GM12891 (cell line): Measurements from ENCODE around the gene ERRFI1.

Experiments used
- DNase-seq: peaks from one replicate; pipeline ENCODE4 v3.0.0; 2011; ENCODE audit warnings: low spot score; ENCODE audit not compliant: insufficient read length
- FAIRE-seq: peaks from 2 replicates; lab custom pipeline; 2011; peaks lifted over from hg19 to GRCh38; lab: Jason Lieb, UNC
- PAX5 ChIP-seq: IDR thresholded peaks from 2 replicates; pipeline ENCODE4 v1.6.1; 2011; ENCODE audit warnings: low read length, moderate library complexity, mild to moderate bottlenecking; ENCODE audit not compliant: insufficient read depth, severe bottlenecking
- POLR2A ChIP-seq: IDR thresholded peaks from 2 replicates; pipeline ENCODE4 v1.6.1; 2011; ENCODE audit warnings: low read depth, low read length, control low read depth
- POLR2AphosphoS5 ChIP-seq: IDR thresholded peaks from 2 replicates; pipeline ENCODE4 v1.6.1; 2011; ENCODE audit warnings: low read depth, low read length, control low read depth
- POU2F2 ChIP-seq: IDR thresholded peaks from 2 replicates; pipeline ENCODE4 v1.6.1; 2011; ENCODE audit warnings: low read depth, mild to moderate bottlenecking, control low read depth, low read length, moderate library complexity
- SPI1 ChIP-seq: IDR thresholded peaks from 2 replicates; pipeline ENCODE4 v1.6.1; 2011; ENCODE audit warnings: low read depth, low read length, control low read depth
- TAF1 ChIP-seq: IDR thresholded peaks from 2 replicates; pipeline ENCODE4 v1.6.1; 2011; ENCODE audit warnings: low read depth, low read length, control low read depth

ERRFI1 gene

DNA sequence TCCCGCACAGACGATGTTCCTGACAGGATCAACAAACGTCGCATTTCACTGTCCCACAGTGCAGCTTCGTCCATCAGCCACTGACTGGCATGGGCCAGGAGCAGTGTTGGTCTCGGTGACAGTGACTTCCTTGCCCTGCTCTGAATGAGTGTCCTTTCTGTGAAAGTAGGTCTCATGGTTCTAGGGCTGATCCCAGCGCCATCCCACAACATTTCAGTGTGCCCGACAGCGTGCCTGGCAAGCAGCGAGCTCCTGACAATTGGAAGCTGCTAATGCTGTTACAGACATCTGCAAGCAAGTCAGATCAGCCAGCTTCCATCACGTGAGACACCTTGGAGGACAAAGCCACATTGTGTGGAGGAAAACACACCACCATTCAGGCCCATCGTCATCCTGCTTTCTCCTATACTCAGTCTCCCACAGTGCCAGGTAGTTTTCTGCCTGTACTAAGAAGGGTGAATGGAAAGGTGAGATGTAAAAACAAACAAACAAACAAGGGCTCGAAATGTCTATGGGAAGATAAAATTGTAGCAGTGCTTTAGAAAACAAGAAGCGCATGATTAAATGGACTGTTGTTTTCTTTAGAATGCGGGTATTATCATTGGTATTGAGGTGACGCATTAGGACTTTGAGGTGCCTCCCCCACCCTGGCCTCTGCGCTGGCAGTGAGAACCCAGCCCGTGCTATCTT, 21.9 kb downstream of the ERRFI1 start:
- FAIRE-seq (no peak), DNase-seq (no peak)
- TF ChIP-seq POLR2A = no peak
- TF ChIP-seq POU2F2 = no peak
- no peak for TF ChIP-seq PAX5
- no peak for TF ChIP-seq POLR2AphosphoS5
- no peak for TF ChIP-seq SPI1

DNA sequence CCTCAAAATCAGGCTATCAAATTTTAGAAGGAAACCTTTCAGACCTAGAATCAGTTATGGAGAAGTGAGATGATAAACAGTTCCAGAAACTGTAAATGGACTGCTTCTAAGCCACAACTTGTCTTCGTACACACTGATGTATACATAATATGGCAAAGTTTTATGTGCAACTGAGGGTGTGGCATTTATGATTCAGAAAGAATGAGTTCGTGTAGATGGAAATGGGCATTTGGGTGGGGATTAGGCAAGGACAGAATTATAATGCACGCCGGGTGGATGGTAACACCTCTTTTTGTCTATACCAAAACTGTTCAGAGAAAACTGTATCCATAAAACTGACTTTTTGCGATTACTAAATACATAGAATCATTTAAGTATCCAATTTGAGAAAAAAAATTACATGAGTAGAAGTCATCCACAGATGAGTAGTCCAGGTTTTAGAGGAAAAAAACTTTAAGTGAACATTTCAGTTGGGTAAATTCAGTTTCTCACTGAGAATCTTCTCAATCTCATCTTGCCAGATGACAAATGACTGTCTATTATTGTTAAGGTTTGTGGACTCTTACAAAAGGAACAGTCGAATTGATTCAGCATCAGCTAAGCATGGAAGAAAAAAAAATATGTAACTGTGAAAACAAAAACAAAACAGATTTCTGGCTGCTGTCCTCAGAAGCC, 22.5 kb downstream of the ERRFI1 start:
- FAIRE-seq (no peak), DNase-seq (no peak)
- TF ChIP-seq SPI1 (no peak), PAX5 (no peak), POU2F2 (no peak), POLR2AphosphoS5 (no peak), POLR2A (no peak), TAF1 (no peak)

DNA sequence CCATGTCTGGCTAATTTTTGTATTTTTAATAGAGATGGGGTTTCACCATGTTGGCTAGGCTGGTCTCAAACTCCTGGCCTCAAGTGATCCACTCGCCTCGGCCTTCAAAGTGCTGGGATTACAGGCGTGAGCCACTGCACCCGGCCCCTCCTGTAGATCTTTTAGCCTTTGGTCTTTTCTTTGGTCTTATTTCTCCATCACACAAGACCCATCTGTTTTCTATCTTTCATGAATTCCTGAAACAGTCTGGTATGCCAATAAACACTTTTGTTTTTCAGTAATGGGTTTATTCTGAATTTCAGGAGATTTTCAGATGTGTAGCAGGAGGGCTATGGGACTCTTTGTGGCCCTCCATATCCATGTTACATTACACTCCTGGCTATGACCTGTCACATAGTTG, 23.2 kb downstream of the ERRFI1 start:
- TF ChIP-seq POU2F2 (no peak), TAF1 (no peak), POLR2AphosphoS5 (no peak), PAX5 (no peak), SPI1 (no peak), POLR2A (no peak)
- FAIRE-seq = no peak
- DNase-seq = no peak

DNA sequence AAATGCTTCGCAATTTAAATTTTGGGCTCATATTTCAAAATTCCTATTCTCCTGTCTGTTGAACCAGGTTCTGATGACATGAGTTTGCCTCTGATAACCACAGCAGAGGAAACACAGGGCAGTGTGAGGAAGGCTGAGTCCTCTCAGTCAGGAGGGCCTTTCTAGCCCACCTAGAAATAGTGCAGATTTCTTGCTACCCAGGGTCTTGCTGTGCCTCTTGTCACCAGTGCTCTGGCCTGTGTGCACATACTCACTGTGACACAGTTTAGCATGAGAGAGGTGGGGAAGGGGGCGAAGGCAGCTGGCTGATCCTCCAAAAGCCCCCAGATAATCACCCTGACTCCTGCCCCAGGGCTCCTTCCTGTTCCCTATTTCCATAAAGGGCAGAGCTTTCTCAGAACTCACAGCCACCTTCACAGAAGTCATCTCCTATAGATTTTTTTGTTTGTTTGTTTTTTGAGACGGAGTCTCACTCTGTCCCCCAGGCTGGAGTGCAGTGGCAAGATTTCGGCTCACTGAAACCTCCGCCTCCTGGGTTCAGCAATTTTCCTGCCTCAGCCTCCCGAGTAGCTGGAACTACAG, 23.7 kb downstream of the ERRFI1 start:
- DNase-seq (no peak), FAIRE-seq (no peak)
- TF ChIP-seq POLR2A (no peak), POLR2AphosphoS5 (no peak), POU2F2 (no peak), TAF1 (no peak), PAX5 (no peak), SPI1 (no peak)

DNA sequence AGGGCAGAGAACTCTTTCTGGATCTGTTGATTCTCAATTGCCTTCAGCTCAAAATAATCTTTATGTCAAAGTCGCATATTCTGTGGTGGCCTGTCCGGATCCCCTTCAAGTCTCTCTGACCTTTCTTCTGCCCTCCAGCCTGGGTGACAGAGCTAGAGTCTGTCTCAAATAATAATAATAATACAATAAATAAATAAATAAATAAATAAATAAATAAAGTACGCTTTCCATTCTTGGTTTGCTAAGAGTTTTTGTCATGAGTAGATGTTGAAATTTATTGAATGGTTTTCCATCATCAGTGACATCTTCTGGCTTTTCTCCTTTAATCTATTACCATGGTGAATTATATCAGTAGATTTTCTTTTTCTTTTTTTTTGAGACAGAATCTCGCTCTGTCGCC, 30.7 kb downstream of the ERRFI1 start:
- TF ChIP-seq PAX5 (no peak), SPI1 (no peak), TAF1 (no peak), POLR2AphosphoS5 (no peak), POLR2A (no peak), POU2F2 (no peak)
- FAIRE-seq = no peak
- no peak for DNase-seq

DNA sequence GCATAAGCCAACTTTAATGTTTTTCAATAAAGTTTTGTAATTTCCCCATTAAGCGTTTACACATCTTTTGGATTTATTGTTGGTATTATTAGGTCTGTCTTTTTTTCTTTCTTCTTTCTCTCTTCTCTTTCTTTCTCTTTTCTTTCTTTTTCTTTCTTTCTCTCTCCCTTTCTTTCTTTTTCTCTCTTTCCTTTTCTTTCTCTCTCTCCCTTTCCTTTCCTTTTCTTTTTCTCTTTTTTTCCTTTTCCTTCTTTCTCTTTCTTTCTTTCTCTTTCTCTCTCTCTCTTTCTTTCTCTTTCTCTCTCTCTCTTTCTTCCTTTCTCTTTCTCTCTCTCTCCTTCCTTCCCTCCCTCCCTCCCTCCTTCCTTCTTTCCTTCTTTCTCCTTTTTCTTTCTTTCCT, 31.3 kb downstream of the ERRFI1 start:
- DNase-seq = no peak
- TF ChIP-seq PAX5 (no peak), POLR2A (no peak), POLR2AphosphoS5 (no peak), TAF1 (no peak), SPI1 (no peak), POU2F2 (no peak)
- FAIRE-seq = no peak

DNA sequence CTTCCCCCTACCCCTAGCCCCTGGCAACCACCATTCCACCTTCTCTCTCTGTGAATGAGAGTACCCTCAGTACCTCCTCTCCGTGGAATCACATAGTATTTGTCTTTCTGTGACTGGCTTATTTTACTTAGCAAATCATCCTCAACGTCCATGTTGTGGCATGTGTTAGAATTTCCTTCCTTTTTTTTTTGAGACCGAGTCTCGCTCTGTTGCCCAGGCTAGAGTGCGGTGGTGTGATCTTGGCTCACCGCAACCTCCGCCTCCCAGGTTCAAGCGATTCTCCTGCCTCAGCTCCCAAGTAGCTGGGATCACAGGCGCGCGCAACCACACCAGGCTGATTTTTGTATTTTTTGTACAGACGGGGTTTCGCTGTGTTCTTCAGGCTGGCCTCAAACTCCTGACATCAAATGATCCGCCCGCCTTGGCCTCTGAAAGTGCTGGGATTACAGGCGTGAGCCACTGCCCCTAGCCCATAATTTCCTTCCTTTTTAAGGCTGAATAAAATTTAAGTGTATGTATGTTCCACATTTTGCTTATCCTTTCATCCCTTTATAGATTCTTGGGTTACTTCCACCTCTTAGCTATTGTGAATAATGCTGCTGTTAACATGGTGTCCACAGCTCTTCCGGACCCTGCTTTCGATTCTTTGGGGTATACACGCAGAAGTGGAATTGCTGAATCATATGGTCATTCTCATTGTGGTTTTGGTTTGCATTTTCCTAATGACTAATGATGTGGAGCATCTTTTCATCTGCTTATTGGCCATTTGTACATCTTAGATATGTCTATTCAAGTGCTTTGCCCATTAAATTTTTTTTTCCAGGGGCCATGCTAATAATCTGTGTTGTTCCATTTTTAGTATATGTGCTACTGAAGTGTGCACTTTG, 32.3 kb downstream of the ERRFI1 start:
- DNase-seq (no peak), FAIRE-seq (peak; percentile 84)
- TF ChIP-seq POU2F2 (peak; percentile 61; the same call in 1 of the 2 replicates), SPI1 (0 out of 2 replicates have a peak, but pooled peaks have one; percentile 16), POLR2AphosphoS5 (no peak)

DNA sequence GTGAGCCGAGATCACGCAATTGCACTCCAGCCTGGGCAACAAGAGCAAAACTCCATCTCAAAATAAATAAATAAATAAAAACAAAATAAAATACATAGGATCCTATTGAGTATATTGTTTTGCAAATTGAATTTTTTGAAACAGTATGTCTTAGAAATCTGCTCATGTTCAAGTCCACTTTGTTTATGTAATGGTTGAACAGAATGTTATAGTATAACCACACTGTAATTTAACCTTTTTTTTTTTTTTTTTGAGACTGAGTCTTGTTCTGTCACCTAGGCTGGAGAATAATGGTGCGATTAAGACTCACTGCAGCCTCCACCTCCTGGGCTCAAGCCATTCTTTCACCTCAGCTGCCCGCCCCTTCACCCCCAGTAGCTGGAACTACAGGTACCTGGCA, 33.2 kb downstream of the ERRFI1 start:
- DNase-seq (no peak), FAIRE-seq (no peak)
- TF ChIP-seq TAF1 = no peak
- no peak for TF ChIP-seq PAX5
- TF ChIP-seq POLR2AphosphoS5 = no peak
- TF ChIP-seq POLR2A = no peak
- no peak for TF ChIP-seq POU2F2
- no peak for TF ChIP-seq SPI1
